Ovary (tissue), 9 donors: ENCODE data around the gene HOXC9. TPM values are rescaled to one million over a fixed set of nuclear protein-coding genes. Genes with fewer than 3 reads are reported as not detected.
A peak's percentile ranks its signal among the peaks of the same experiment; 100 is the strongest.

Experiments
- DNase-seq, 5 donors: peaks; one replicate each; pipeline ENCODE4 v3.0.0-alpha.2; 2019 to 2020
- H3K27ac ChIP-seq, 2 donors: fragments of 200-600 bp; one replicate each; pipeline versions ENCODE4 v1.5.1 to v1.8.0; 2019 to 2022
- H3K27me3 ChIP-seq: fragments of 200-600 bp; one replicate; pipeline ENCODE4 v1.8.0; 2022
- H3K36me3 ChIP-seq: fragments of 200-600 bp; sonication (generic); one replicate; pipeline ENCODE4 v1.5.1; 2019
- H3K4me1 ChIP-seq: one replicate; pipeline ENCODE4 v1.8.1; 2013; ENCODE audit warnings: mild to moderate bottlenecking, moderate library complexity; ENCODE audit not compliant: insufficient read depth
- H3K4me3 ChIP-seq: fragments of 200-600 bp; sonication (generic); one replicate; pipeline ENCODE4 v1.5.1; 2017
- H3K9me3 ChIP-seq, 2 donors: fragments of 200-600 bp in 1 of 2; sonication (generic) in 1 of 2; one replicate each; pipeline versions ENCODE4 v1.5.1 to v1.8.1; 2013 to 2019; ENCODE audit warnings: mild to moderate bottlenecking in 1 of 2, moderate library complexity in 1 of 2
- EP300 ChIP-seq: sonication (generic); formaldehyde crosslinking; IDR thresholded peaks from one replicate; pipeline ENCODE4 v1.6.1; 2017; ENCODE audit warnings: antibody characterized with exemption
- POLR2A ChIP-seq: fragments of 450-650 bp; IDR thresholded peaks from one replicate; pipeline ENCODE4 v1.6.1; 2017; ENCODE audit warnings: antibody characterized with exemption, mild to moderate bottlenecking, moderate library complexity
- WGBS, 3 donors: extraction: QIAGEN DNeasy Blood & Tissue Kit in 1 of 3; methylation state at CpG; one replicate each; pipeline versions ENCODE4 v1.1.5 to v1.1.7; 2013 to 2017; 5-methylcytosine and 5-hydroxymethylcytosine counted together
- intact Hi-C, 4 donors: fragments of 100-400 bp; cut with DNase I; formaldehyde crosslinking; loops; one replicate each; pipeline versions ENCODE4 v1.11.0 to v1.15.1; 2022 to 2023
- polyA plus RNA-seq, 2 donors: library from polyadenylated mRNA; stranded (reverse); fragments of 200-250 nt in 1 of 2; fragments of 350-450 nt in 1 of 2; fragmentation: Illumina TruSeq in 1 of 2; extraction: RNeasy Lipid Tissue Mini Kit (QIAGEN cat#74804) in 1 of 2; gene quantifications; one replicate each; pipeline ENCODE4 v1.2.3, GENCODE V29; 2013 to 2014
- total RNA-seq, 7 donors: library from RNA; depleted of rRNA in 2 of 7; stranded (reverse); fragments of >200 nt in 2 of 7; fragmentation: NEBNext Ultra II Directional in 3 of 7; extraction: Animal tissue kit (Norgen Biotek cat#: 25700) in 3 of 7; gene quantifications; one replicate each; pipeline versions ENCODE4 v1.1.0 to v1.2.4, GENCODE V29; 2016 to 2023
- TF ChIP-seq, protein P1 (sequence below), 3 donors: fragments of 450-650 bp in 2 of 3; fragments of 200-600 bp in 1 of 3; IDR thresholded peaks; one replicate each; pipeline versions ENCODE4 v1.5.1 to v1.8.0; 2016 to 2022; ENCODE audit warnings: antibody characterized with exemption in 3 of 3, mild to moderate bottlenecking in 1 of 3
- donor health status: DM: no; HTN: no; CAD: no; lungs with moderate emphysema.
- donor health status: DM: no; HTN: no; CAD: no.
- donor health status: Bipolar disorder and iron deficiency.
- donor health status: DM: yes; HTN: yes; CAD: no.
- donor health status: DM: no; HTN: no; CAD: no.
- donor health status: DM: yes; HTN: yes; CAD: no.

HOXC9 gene
- total and polyA plus RNA-seq, 9 donors: 0.26 to 15.0 (median 1.9) TPM; not detected in 1

GRCh38 chr12:54038871-54039414 is 39.0 kb downstream of the HOXC9 start:
- 30 to 37% (median 37%) methylated on average over 8 to 9 of the region's 9 CpGs for WGBS, 3 donors
- no peaks in the 10 kb centered on the region for H3K36me3 ChIP-seq
- intact Hi-C loops: loop anchor here in 3 of 4 donors (5.0 to 10.0 kb wide), 2 partner anchors 86 to 88 kb away; no protein-coding TSS in a partner anchor
- DNase-seq: peak; percentile 62 to 75 (median 70)
- H3K9me3 ChIP-seq: no peaks in the 10 kb centered on the region
- TF ChIP-seq POLR2A (no peak), EP300 (no peak)
- TF ChIP-seq, protein P1, sequence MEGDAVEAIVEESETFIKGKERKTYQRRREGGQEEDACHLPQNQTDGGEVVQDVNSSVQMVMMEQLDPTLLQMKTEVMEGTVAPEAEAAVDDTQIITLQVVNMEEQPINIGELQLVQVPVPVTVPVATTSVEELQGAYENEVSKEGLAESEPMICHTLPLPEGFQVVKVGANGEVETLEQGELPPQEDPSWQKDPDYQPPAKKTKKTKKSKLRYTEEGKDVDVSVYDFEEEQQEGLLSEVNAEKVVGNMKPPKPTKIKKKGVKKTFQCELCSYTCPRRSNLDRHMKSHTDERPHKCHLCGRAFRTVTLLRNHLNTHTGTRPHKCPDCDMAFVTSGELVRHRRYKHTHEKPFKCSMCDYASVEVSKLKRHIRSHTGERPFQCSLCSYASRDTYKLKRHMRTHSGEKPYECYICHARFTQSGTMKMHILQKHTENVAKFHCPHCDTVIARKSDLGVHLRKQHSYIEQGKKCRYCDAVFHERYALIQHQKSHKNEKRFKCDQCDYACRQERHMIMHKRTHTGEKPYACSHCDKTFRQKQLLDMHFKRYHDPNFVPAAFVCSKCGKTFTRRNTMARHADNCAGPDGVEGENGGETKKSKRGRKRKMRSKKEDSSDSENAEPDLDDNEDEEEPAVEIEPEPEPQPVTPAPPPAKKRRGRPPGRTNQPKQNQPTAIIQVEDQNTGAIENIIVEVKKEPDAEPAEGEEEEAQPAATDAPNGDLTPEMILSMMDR (IDR thresholded peaks at IDR 0.05): no peak
- peaks cover 26% of the 10 kb centered on the region for H3K4me1 ChIP-seq
- H3K27me3 ChIP-seq: no peaks in the 10 kb centered on the region
- no peak overlapping the region for H3K4me3 ChIP-seq
- H3K27ac ChIP-seq: peak overlapping the region in 1 of 2 donors; percentile 86

GRCh38 chr12:54039417-54040147 is 39.6 kb downstream of the HOXC9 start:
- no peaks in the 10 kb centered on the region for H3K36me3 ChIP-seq
- H3K27ac ChIP-seq: peak overlapping the region in 1 of 2 donors; percentile 86
- TF ChIP-seq EP300 (no peak), POLR2A (no peak)
- TF ChIP-seq, protein P1 (IDR thresholded peaks at IDR 0.05): no peak
- H3K9me3 ChIP-seq: no peaks in the 10 kb centered on the region
- peak; percentile 72 to 86 (median 79) for DNase-seq
- 10 to 13% (median 11%) methylated on average over 16 of the region's 16 CpGs for WGBS, 3 donors
- H3K4me1 ChIP-seq: peaks cover 26% of the 10 kb centered on the region
- intact Hi-C loops: loop anchor here in 3 of 4 donors (5.0 to 10.0 kb wide), 2 partner anchors 85 to 88 kb away; no protein-coding TSS in a partner anchor
- H3K27me3 ChIP-seq: no peaks in the 10 kb centered on the region
- H3K4me3 ChIP-seq: no peak overlapping the region

DNA sequence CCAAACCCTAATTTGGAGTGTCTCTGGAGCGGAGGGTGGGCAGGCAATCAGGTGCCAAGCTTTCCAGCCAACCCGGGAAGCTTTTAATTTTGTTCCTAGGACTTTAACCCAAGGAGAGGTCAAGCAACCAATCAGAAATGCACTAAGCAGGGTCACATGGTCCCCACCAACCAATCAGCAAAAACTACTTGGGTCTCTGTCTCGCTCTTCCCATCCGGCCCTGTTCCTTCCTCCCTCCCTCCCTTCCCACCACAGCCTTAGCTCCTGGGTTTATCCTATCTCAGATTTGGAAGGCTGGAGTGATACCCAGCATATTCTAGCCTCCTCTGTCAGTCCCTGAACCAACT is 40.2 kb downstream of the HOXC9 start:
- DNase-seq: peak in 3 of 5 donors; percentile 9 to 37 (median 36)
- Histone ChIP-seq H3K4me3 (no peak overlapping the region), H3K4me1 (peaks cover 26% of the 10 kb centered on the region), H3K27me3 (no peaks in the 10 kb centered on the region), H3K27ac (peak overlapping the region in 1 of 2 donors; percentile 86), H3K9me3 (no peaks in the 10 kb centered on the region), H3K36me3 (no peaks in the 10 kb centered on the region)
- TF ChIP-seq EP300 (no peak), POLR2A (no peak)
- TF ChIP-seq, protein P1 (IDR thresholded peaks at IDR 0.05): no peak
- intact Hi-C loops: no loop called here
- 44 to 65% (median 46%) methylated on average over 4 of the region's 4 CpGs for WGBS, 3 donors

GRCh38 chr12:54040648-54041047 is 40.7 kb downstream of the HOXC9 start:
- Histone ChIP-seq H3K36me3 (no peaks in the 10 kb centered on the region), H3K9me3 (no peaks in the 10 kb centered on the region), H3K27me3 (no peaks in the 10 kb centered on the region), H3K4me3 (no peak overlapping the region), H3K4me1 (peaks cover 26% of the 10 kb centered on the region), H3K27ac (peak overlapping the region in 1 of 2 donors; percentile 86)
- intact Hi-C loops: no loop called here
- DNase-seq: no peak
- 80 to 86% (median 83%) methylated on average over 3 of the region's 3 CpGs for WGBS, 3 donors
- no peak for TF ChIP-seq POLR2A
- TF ChIP-seq, protein P1 (IDR thresholded peaks at IDR 0.05): no peak
- TF ChIP-seq EP300: no peak
